ENCODE results near the gene ST3GAL6. TPM values are rescaled to one million over a fixed set of nuclear protein-coding genes. Genes with fewer than 3 reads are reported as not detected.

ST3GAL6 gene
- total RNA-seq, 2 experiments from 2014 or later, result 0.25 to 3.0 TPM

DNA sequence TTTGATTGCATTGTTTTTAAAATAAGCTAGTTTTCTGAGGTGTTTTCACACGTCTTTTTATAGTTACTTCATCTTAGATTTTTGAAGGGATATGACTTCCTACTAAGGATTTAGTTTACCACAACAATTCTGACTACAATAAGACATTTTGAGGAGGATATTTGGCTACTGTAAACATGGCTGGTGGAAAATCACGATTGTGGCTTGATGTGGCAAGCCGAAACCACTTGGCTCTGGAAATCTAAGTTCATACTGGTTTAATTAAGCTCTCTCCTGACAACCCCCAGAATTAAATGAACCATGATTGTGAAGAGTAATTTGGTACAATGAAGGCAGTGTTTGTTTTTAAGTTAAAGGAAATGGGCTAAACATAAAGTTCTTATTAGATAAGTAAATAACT is 30.8 kb downstream of the ST3GAL6 start:
- Histone ChIP-seq H4K20me1 (ENCODE audit: insufficient read depth, low read length) (no peaks in the 10 kb centered on the region), H3K4me2 (ENCODE audit: low read length) (no peak overlapping the region), H3K27ac (ENCODE audit: low read depth, low read length, poor library complexity, severe bottlenecking) (no peak overlapping the region), H3K4me3 (ENCODE audit: low read depth, low read length, poor library complexity, severe bottlenecking) (no peak overlapping the region), H3K79me2 (ENCODE audit: insufficient read depth, low read depth, low read length) (no peaks in the 10 kb centered on the region), H2AFZ (ENCODE audit: low read length) (no peak overlapping the region), H3K9me3 (ENCODE audit: low read length) (no peaks in the 10 kb centered on the region), H3K4me1 (ENCODE audit: insufficient read depth, low read length, poor library complexity, severe bottlenecking) (no peaks in the 10 kb centered on the region), H3K36me3 (ENCODE audit: insufficient read depth, low read length) (no peaks in the 10 kb centered on the region), H3K9me2 (ENCODE audit: insufficient read depth, low read length) (no peaks in the 10 kb centered on the region)
- intact Hi-C loops (cut with micrococcal nuclease; ENCODE audit: unreplicated experiment), result no loop called here
- BruUV-seq (replicated peaks), result no TSS peak
- ChIA-PET CTCF (ENCODE audit: unreplicated experiment) (no interaction called here), POLR2A (interaction anchor here (0.6 to 1.4 kb wide), 4 partner anchors 12 to 167 kb away, joined by 3 to 7 read pairs (median 4); no protein-coding TSS in a partner anchor)
- TF ChIP-seq, protein P1, sequence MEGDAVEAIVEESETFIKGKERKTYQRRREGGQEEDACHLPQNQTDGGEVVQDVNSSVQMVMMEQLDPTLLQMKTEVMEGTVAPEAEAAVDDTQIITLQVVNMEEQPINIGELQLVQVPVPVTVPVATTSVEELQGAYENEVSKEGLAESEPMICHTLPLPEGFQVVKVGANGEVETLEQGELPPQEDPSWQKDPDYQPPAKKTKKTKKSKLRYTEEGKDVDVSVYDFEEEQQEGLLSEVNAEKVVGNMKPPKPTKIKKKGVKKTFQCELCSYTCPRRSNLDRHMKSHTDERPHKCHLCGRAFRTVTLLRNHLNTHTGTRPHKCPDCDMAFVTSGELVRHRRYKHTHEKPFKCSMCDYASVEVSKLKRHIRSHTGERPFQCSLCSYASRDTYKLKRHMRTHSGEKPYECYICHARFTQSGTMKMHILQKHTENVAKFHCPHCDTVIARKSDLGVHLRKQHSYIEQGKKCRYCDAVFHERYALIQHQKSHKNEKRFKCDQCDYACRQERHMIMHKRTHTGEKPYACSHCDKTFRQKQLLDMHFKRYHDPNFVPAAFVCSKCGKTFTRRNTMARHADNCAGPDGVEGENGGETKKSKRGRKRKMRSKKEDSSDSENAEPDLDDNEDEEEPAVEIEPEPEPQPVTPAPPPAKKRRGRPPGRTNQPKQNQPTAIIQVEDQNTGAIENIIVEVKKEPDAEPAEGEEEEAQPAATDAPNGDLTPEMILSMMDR (conservative IDR thresholded peaks at IDR 0.05; ENCODE audit: low read length), result no peak
- TF ChIP-seq EZH2phosphoT487 (IDR thresholded peaks at IDR 0.05; ENCODE audit: borderline replicate concordance, low read depth, low read length), result no peak
- no peak for DNase-seq (ENCODE audit: low spot score)

DNA sequence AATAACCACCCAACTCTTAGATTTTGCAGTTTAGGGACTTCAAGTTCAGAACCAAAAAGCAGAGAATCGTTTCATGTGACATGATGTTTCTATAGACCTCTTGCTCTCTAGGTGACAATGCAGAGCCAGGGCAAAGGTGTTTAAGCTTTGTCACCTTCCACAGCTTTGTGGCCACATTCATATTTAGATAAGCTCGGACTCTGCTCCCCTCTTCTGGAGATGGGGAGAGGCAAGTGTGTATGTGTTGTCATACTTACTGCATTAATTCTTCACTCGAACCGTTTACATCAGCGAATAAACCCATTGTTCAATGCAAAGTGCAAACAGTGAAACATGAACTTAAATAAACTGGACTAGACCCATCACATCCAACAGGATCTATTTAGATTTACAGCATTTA is 33.2 kb downstream of the ST3GAL6 start:
- H3K4me1 ChIP-seq (ENCODE audit: insufficient read depth, low read length, poor library complexity, severe bottlenecking), result no peaks in the 10 kb centered on the region

DNA sequence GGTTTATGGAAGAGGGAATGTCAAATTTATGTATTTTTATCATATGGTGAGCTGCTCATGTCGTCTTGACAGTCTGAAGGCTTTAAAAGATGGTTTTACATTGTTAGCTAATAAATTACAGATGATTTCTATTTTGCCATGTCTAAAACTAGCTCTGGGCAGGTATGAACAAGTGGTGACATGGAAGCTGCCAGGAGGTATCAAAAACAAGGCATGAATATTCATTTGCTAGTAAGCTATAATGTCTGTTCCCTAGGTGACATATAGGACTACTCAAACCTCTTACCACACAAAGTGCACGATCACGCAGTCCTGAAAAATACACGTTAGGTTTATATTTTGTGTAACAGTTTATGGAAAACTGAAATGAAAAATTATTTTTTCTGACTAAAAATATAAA is 34.8 kb downstream of the ST3GAL6 start:
- H3K36me3 ChIP-seq (ENCODE audit: insufficient read depth, low read length), result no peaks in the 10 kb centered on the region; the same call in 1 of the 2 replicates
- H3K4me1 ChIP-seq (ENCODE audit: insufficient read depth, low read length, poor library complexity, severe bottlenecking), result no peaks in the 10 kb centered on the region
- no peak overlapping the region for H3K27ac ChIP-seq (ENCODE audit: low read depth, low read length, poor library complexity, severe bottlenecking)
- DNase-seq (ENCODE audit: low spot score), result no peak
- no peak for TF ChIP-seq EZH2phosphoT487 (IDR thresholded peaks at IDR 0.05; ENCODE audit: borderline replicate concordance, low read depth, low read length)
- TF ChIP-seq, protein P1 (conservative IDR thresholded peaks at IDR 0.05; ENCODE audit: low read length), result no peak
- ChIA-PET CTCF (ENCODE audit: unreplicated experiment) (no interaction called here), POLR2A (interaction anchor here (0.7 kb wide), 1 partner anchor 18 kb away, joined by 3 read pairs; no protein-coding TSS in a partner anchor)
- BruUV-seq (replicated peaks), result no TSS peak
- H4K20me1 ChIP-seq (ENCODE audit: insufficient read depth, low read length), result no peaks in the 10 kb centered on the region
- H3K4me3 ChIP-seq (ENCODE audit: low read depth, low read length, poor library complexity, severe bottlenecking), result no peak overlapping the region
- no peak overlapping the region for H3K4me2 ChIP-seq (ENCODE audit: low read length)
- no peak overlapping the region for H2AFZ ChIP-seq (ENCODE audit: low read length)
- H3K9me2 ChIP-seq (ENCODE audit: insufficient read depth, low read length), result no peaks in the 10 kb centered on the region
- intact Hi-C loops (cut with micrococcal nuclease; ENCODE audit: unreplicated experiment), result no loop called here
- H3K79me2 ChIP-seq (ENCODE audit: insufficient read depth, low read depth, low read length), result no peaks in the 10 kb centered on the region
- H3K9me3 ChIP-seq (ENCODE audit: low read length), result no peaks in the 10 kb centered on the region

More for the DNA sequence above, 33.2 kb downstream of the ST3GAL6 start:
- intact Hi-C loops (cut with micrococcal nuclease; ENCODE audit: unreplicated experiment), result no loop called here
- Histone ChIP-seq H2AFZ (ENCODE audit: low read length) (no peak overlapping the region), H3K9me3 (ENCODE audit: low read length) (no peaks in the 10 kb centered on the region), H3K4me2 (ENCODE audit: low read length) (no peak overlapping the region), H3K36me3 (ENCODE audit: insufficient read depth, low read length) (no peaks in the 10 kb centered on the region; the same call in 1 of the 2 replicates), H3K79me2 (ENCODE audit: insufficient read depth, low read depth, low read length) (no peaks in the 10 kb centered on the region), H4K20me1 (ENCODE audit: insufficient read depth, low read length) (no peaks in the 10 kb centered on the region), H3K9me2 (ENCODE audit: insufficient read depth, low read length) (no peaks in the 10 kb centered on the region), H3K4me3 (ENCODE audit: low read depth, low read length, poor library complexity, severe bottlenecking) (no peak overlapping the region), H3K27ac (ENCODE audit: low read depth, low read length, poor library complexity, severe bottlenecking) (no peak overlapping the region)
- no peak for DNase-seq (ENCODE audit: low spot score)
- POLR2A ChIA-PET, result no interaction called here
- CTCF ChIA-PET (ENCODE audit: unreplicated experiment), result no interaction called here
- BruUV-seq (replicated peaks), result no TSS peak
- TF ChIP-seq, protein P1 (conservative IDR thresholded peaks at IDR 0.05; ENCODE audit: low read length), result no peak
- no peak for TF ChIP-seq EZH2phosphoT487 (IDR thresholded peaks at IDR 0.05; ENCODE audit: borderline replicate concordance, low read depth, low read length)

Data from OCI-LY7 (cell line).